Suppressor macrophage (primary cell): ENCODE data around the gene EVI5.
A peak's percentile ranks its signal among the peaks of the same experiment; 100 is the strongest.
"Not testable (repeated sequence)": the region's sequence is repeated elsewhere in the genome, so short reads cannot be mapped to it uniquely, and the experiment has no call there.

Experiments used
- DNase-seq, 4 experiments: peaks; one replicate each; pipeline ENCODE4 v3.0.0-alpha.2; 2020 to 2022

Gene EVI5

GRCh38 chr1:92791487-92792066 is 6.7 kb upstream of the EVI5 start:
- no peak for DNase-seq

- no peak for DNase-seq
Measured at GRCh38 chr1:92790867-92791266, 6.0 kb upstream of the EVI5 start.

GRCh38 chr1:92790081-92790480 is 5.2 kb upstream of the EVI5 start:
- DNase-seq, result no peak

GRCh38 chr1:92786111-92786901 is 1.4 kb upstream of the EVI5 start:
- DNase-seq, result peak in 3 of 4 experiments; percentile 14 to 69 (median 63)

- peak in 1 of 4 experiments; percentile 21 for DNase-seq
Measured at GRCh38 chr1:92784021-92784638, 778 bp downstream of the EVI5 start.

GRCh38 chr1:92783550-92783949 is 1.4 kb downstream of the EVI5 start:
- peak in 2 of 4 experiments; percentile 19 to 24 for DNase-seq

GRCh38 chr1:92778376-92778775 is 6.5 kb downstream of the EVI5 start:
- DNase-seq, result no peak

- no peak for DNase-seq
Measured at GRCh38 chr1:92774407-92774806, 10.5 kb downstream of the EVI5 start.

GRCh38 chr1:92773749-92774148 is 11.2 kb downstream of the EVI5 start:
- not testable (repeated sequence) for DNase-seq

- no peak for DNase-seq
Measured at GRCh38 chr1:92769856-92770255, 15.1 kb downstream of the EVI5 start.

GRCh38 chr1:92768915-92769314 is 16.0 kb downstream of the EVI5 start:
- no peak for DNase-seq

GRCh38 chr1:92768296-92768695 is 16.6 kb downstream of the EVI5 start:
- no peak for DNase-seq

GRCh38 chr1:92764116-92764515 is 20.8 kb downstream of the EVI5 start:
- no peak for DNase-seq

- DNase-seq, result no peak
Measured at GRCh38 chr1:92762355-92762754, 22.6 kb downstream of the EVI5 start.

- DNase-seq, result peak in 2 of 4 experiments; percentile 31 to 33
Measured at GRCh38 chr1:92759361-92759760, 25.5 kb downstream of the EVI5 start.

GRCh38 chr1:92756537-92756936 is 28.4 kb downstream of the EVI5 start:
- DNase-seq, result no peak

- no peak for DNase-seq
Measured at GRCh38 chr1:92755541-92756461, 29.1 kb downstream of the EVI5 start.

GRCh38 chr1:92754719-92755050 is 30.2 kb downstream of the EVI5 start:
- peak; percentile 17 to 77 (median 51) for DNase-seq

- DNase-seq, result no peak
Measured at GRCh38 chr1:92754000-92754718, 30.7 kb downstream of the EVI5 start.

GRCh38 chr1:92752719-92753118 is 32.2 kb downstream of the EVI5 start:
- no peak for DNase-seq

GRCh38 chr1:92749024-92749634 is 35.8 kb downstream of the EVI5 start:
- peak; percentile 62 to 87 (median 72) for DNase-seq

GRCh38 chr1:92748138-92748537 is 36.8 kb downstream of the EVI5 start:
- DNase-seq, result peak in 1 of 4 experiments; percentile 3
